H1 (cell line): ENCODE results near the gene CCDC82. TPM values are rescaled to one million over a fixed set of nuclear protein-coding genes. Genes with fewer than 3 reads are reported as not detected.

Source experiments
- CTCF ChIA-PET: fragments of 300-600 bp; sonication (Branson Sonifier 250); formaldehyde crosslinking; loops from one replicate; lab custom pipeline; 2021; ENCODE audit not compliant: partially characterized antibody; lab: Charles Lee
- POLR2A ChIA-PET: fragments of 300-600 bp; sonication (Branson Sonifier 250); formaldehyde crosslinking; loops from one replicate; lab custom pipeline; 2021; ENCODE audit warnings: inconsistent platforms; ENCODE audit not compliant: partially characterized antibody; lab: Charles Lee
- DNase-seq, 2 experiments: peaks; one replicate each; pipeline versions ENCODE4 v3.0.0 to v3.0.0-alpha.2; 2010 to 2022; ENCODE audit warnings: low spot score in 2 of 2, low read depth in 1 of 2, mixed read lengths in 1 of 2
- FAIRE-seq: peaks from 2 replicates; lab custom pipeline; 2011; peaks lifted over from hg19 to GRCh38; lab: Jason Lieb, UNC
- H2AFZ ChIP-seq: 2 replicates; pipeline ENCODE4 v1.8.1; 2012; ENCODE audit warnings: low read length, inconsistent platforms
- H2AK5ac ChIP-seq: 2 replicates; pipeline ENCODE4 v1.6.1; 2013; ENCODE audit warnings: low read depth, low read length
- H2BK120ac ChIP-seq: replicated peaks from 2 replicates; pipeline ENCODE3; 2013; ENCODE audit warnings: low read depth, low read length, inconsistent platforms
- H2BK12ac ChIP-seq: 2 replicates; pipeline ENCODE4 v1.6.1; 2013; ENCODE audit warnings: low read depth, low read length
- H2BK15ac ChIP-seq: 2 replicates; pipeline ENCODE4 v1.6.1; 2013; ENCODE audit warnings: low read length
- H2BK20ac ChIP-seq: 2 replicates; pipeline ENCODE4 v1.6.1; 2013; ENCODE audit warnings: low read length
- H2BK5ac ChIP-seq: 2 replicates; pipeline ENCODE4 v1.6.1; 2013; ENCODE audit warnings: low read depth, low read length
- H3K14ac ChIP-seq: 2 replicates; pipeline ENCODE4 v1.6.1; 2013; ENCODE audit warnings: inconsistent platforms; ENCODE audit not compliant: insufficient read length
- H3K18ac ChIP-seq: 2 replicates; pipeline ENCODE4 v1.6.1; 2013; ENCODE audit warnings: low read length; ENCODE audit errors: extremely low read depth
- H3K23ac ChIP-seq: 2 replicates; pipeline ENCODE4 v1.6.1; 2013; ENCODE audit warnings: inconsistent platforms; ENCODE audit not compliant: insufficient read length
- H3K23me2 ChIP-seq: 2 replicates; pipeline ENCODE4 v1.6.1; 2013; ENCODE audit warnings: low read depth, low read length
- H3K27ac ChIP-seq: 2 replicates; pipeline ENCODE4 v1.6.1; 2011; ENCODE audit warnings: low read depth, low read length, inconsistent platforms
- H3K27me3 ChIP-seq, 4 experiments: replicated peaks in 1 of 4; 1 replicate in 1 of 4; 2 replicates in 3 of 4; pipeline versions ENCODE4 v1.6.1 to v1.8.1; 2011 to 2013; ENCODE audit warnings: low read length in 3 of 4, mild to moderate bottlenecking in 3 of 4, inconsistent platforms in 2 of 4, mixed read lengths in 2 of 4, moderate library complexity in 1 of 4; ENCODE audit not compliant: control insufficient read depth in 3 of 4, insufficient read depth in 3 of 4; ENCODE audit errors: extremely low read depth in 1 of 4
- H3K36me3 ChIP-seq, 4 experiments: 2 replicates each; pipeline versions ENCODE4 v1.6.1 to v1.8.1; 2011 to 2013; ENCODE audit warnings: mild to moderate bottlenecking in 4 of 4, low read length in 3 of 4, moderate library complexity in 2 of 4, control low read depth in 1 of 4, inconsistent platforms in 1 of 4; ENCODE audit not compliant: insufficient read depth in 4 of 4, control insufficient read depth in 2 of 4
- H3K4ac ChIP-seq: replicated peaks from 2 replicates; pipeline ENCODE3; 2013; ENCODE audit warnings: low read length, low read depth, mixed read lengths, inconsistent platforms; ENCODE audit not compliant: insufficient read length
- H3K4me1 ChIP-seq, 4 experiments: replicated peaks in 1 of 4; 1 replicate in 1 of 4; 2 replicates in 3 of 4; pipeline versions ENCODE4 v1.6.1 to v1.8.1; 2011 to 2013; ENCODE audit warnings: low read length in 3 of 4, inconsistent platforms in 2 of 4, mixed read lengths in 1 of 4; ENCODE audit not compliant: insufficient read depth in 4 of 4, control insufficient read depth in 3 of 4
- H3K4me2 ChIP-seq, 2 experiments: 2 replicates each; pipeline versions ENCODE4 v1.6.1 to v1.8.1; 2011 to 2013; ENCODE audit warnings: low read depth in 2 of 2, low read length in 2 of 2, control low read depth in 1 of 2, inconsistent platforms in 1 of 2, mild to moderate bottlenecking in 1 of 2; ENCODE audit not compliant: insufficient read depth in 1 of 2
- H3K4me3 ChIP-seq, 4 experiments: fragments of 200-600, 300-600 bp in 1 of 4; sonication (generic), shearing (Covaris generic), sonication (Bioruptor Twin) in 1 of 4; 2 replicates each; pipeline versions ENCODE4 v1.5.1 to v1.8.1; 2011 to 2016; ENCODE audit warnings: low read length in 4 of 4, low read depth in 3 of 4, control low read depth in 2 of 4, inconsistent platforms in 2 of 4, mild to moderate bottlenecking in 2 of 4, mixed read lengths in 1 of 4, moderate library complexity in 1 of 4; ENCODE audit not compliant: insufficient read depth in 2 of 4; ENCODE audit errors: extremely low read depth in 1 of 4
- H3K56ac ChIP-seq: replicated peaks from 2 replicates; pipeline ENCODE3; 2013; ENCODE audit warnings: low read depth, mild to moderate bottlenecking, mixed read lengths, low read length, inconsistent platforms; ENCODE audit not compliant: insufficient read length
- H3K79me1 ChIP-seq: 2 replicates; pipeline ENCODE4 v1.6.1; 2013; ENCODE audit warnings: low read depth, low read length, control low read depth
- H3K79me2 ChIP-seq, 2 experiments: 2 replicates each; pipeline versions ENCODE4 v1.6.1 to v1.8.1; 2012 to 2013; ENCODE audit warnings: low read length in 2 of 2, mild to moderate bottlenecking in 2 of 2, inconsistent platforms in 1 of 2; ENCODE audit not compliant: insufficient read depth in 2 of 2, control insufficient read depth in 1 of 2
- H3K9ac ChIP-seq, 4 experiments: replicated peaks in 1 of 4; 1 replicate in 1 of 4; 2 replicates in 3 of 4; pipeline versions ENCODE4 v1.6.1 to v1.8.1; 2011 to 2013; ENCODE audit warnings: low read depth in 3 of 4, low read length in 3 of 4, control low read depth in 2 of 4, mild to moderate bottlenecking in 2 of 4, moderate library complexity in 2 of 4, inconsistent platforms in 1 of 4; ENCODE audit errors: extremely low read depth in 1 of 4
- H3K9me3 ChIP-seq, 2 experiments: 2 replicates each; pipeline versions ENCODE4 v1.6.1 to v1.8.1; 2012 to 2013; ENCODE audit warnings: mild to moderate bottlenecking in 2 of 2, moderate library complexity in 2 of 2, control low read depth in 1 of 2, inconsistent platforms in 1 of 2, low read depth in 1 of 2, low read length in 1 of 2, mixed read lengths in 1 of 2; ENCODE audit not compliant: insufficient read depth in 2 of 2
- H4K20me1 ChIP-seq, 2 experiments: replicated peaks in 1 of 2; 2 replicates each; pipeline versions ENCODE3 to v1.8.1; 2011 to 2013; ENCODE audit warnings: inconsistent platforms in 2 of 2, low read length in 2 of 2, mild to moderate bottlenecking in 1 of 2; ENCODE audit not compliant: insufficient read depth in 2 of 2, control insufficient read depth in 1 of 2
- H4K5ac ChIP-seq: 2 replicates; pipeline ENCODE4 v1.6.1; 2013; ENCODE audit warnings: low read length, low read depth, mixed read lengths, inconsistent platforms; ENCODE audit not compliant: insufficient read length
- H4K8ac ChIP-seq: 2 replicates; pipeline ENCODE4 v1.8.0; 2013; ENCODE audit warnings: mild to moderate bottlenecking, moderate library complexity, low read length, inconsistent platforms; ENCODE audit not compliant: insufficient read depth; ENCODE audit errors: extremely low read depth
- H4K91ac ChIP-seq: replicated peaks from 2 replicates; pipeline ENCODE3; 2013; ENCODE audit warnings: low read length, mixed read lengths, inconsistent platforms; ENCODE audit not compliant: insufficient read length
- ASH2L ChIP-seq: fragments of 200-600, 300-600 bp; sonication (generic); IDR thresholded peaks from one replicate; pipeline ENCODE4 v1.7.1; 2017; ENCODE audit warnings: low read length
- BACH1 ChIP-seq: IDR thresholded peaks from 2 replicates; pipeline ENCODE4 v1.6.1; 2012; ENCODE audit warnings: low read length, improper control_type of control experiment
- RFX5 ChIP-seq: IDR thresholded peaks from 2 replicates; pipeline ENCODE4 v1.6.1; 2011; ENCODE audit warnings: low read depth, low read length, improper control_type of control experiment, borderline replicate concordance
- SP1 ChIP-seq: IDR thresholded peaks from 2 replicates; pipeline ENCODE4 v1.6.1; 2011; ENCODE audit warnings: low read depth, low read length
- WGBS, 2 experiments: shearing (Covaris generic) in 1 of 2; methylation state at CpG; one replicate each; pipeline versions ENCODE4 v1.1.6 to v1.1.7; 2013 to 2015; ENCODE audit warnings: low lambda C conversion rate in 2 of 2, mixed read lengths in 2 of 2, inconsistent platforms in 1 of 2, low coverage in 1 of 2, missing lambda C conversion rate in 1 of 2; ENCODE audit not compliant: insufficient replicate concordance in 2 of 2, insufficient coverage in 1 of 2, insufficient read length in 1 of 2; ENCODE audit errors: extremely low coverage in 1 of 2, missing lambda C conversion rate in 1 of 2; 5-methylcytosine and 5-hydroxymethylcytosine counted together
- polyA plus RNA-seq, 7 experiments: library from polyadenylated mRNA; depleted of rRNA in 3 of 7; stranded (reverse) in 5 of 7; unstranded in 2 of 7; fragments of >200 nt in 5 of 7; fragments of 200-250 nt in 2 of 7; gene quantifications; 1 replicate in 5 of 7; 2 replicates in 1 of 7; 4 replicates in 1 of 7; pipeline versions ENCODE4 v1.2.1 to v1.2.3, GENCODE V29; 2011 to 2013; ENCODE audit warnings: missing spikeins in 2 of 7, mixed read lengths in 2 of 7
- total RNA-seq: library from RNA; stranded (reverse); fragmentation: NEBNext Ultra II Directional; extraction: Animal tissue kit (Norgen Biotek cat#: 25700); gene quantifications from 2 replicates; pipeline ENCODE4 v1.2.1, GENCODE V29; 2021

CCDC82 gene
- total and polyA plus RNA-seq, 2 of the 8 experiments (the other 6 are each of a cell fraction or from before 2014, with no cell fraction given): 6.0 to 15.2 TPM

DNA sequence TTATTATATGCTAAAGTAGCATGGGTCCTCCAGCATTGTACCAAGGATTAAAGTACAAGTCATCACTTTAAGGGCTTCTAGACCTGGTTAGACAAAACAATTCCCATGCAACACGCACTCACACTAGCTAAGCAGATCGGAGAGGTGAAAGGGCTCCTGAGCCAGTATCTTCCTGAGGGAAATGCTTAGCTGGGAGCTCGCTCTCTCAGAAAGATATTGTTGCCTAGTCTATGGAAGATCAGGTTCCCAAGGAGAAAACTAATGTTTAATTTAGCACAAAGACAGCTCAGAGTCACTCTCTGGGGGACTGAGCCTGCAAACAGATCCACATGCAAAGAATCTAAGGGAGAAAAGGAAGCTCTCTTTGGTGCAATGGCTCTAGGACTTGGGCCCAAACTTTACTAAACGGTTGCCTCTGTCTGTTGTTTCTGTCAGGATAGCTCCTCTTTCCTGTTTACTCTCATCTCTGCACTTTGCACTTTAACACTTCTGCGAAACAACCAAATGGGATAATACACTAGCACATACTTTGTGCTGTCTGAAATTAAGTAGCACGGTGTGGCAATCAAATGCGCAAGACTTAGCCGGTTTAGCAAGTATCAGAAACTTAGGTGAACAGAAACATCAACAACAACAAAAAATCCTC lies 57.5 kb downstream of the CCDC82 start:
- peak overlapping the region in 1 of 2 experiments; percentile 18; a peak in 2 of 4 replicates for H3K4me2 ChIP-seq
- peak overlapping the region; percentile 4 for H4K91ac ChIP-seq
- no peak overlapping the region for H4K8ac ChIP-seq
- H4K5ac ChIP-seq: no peak overlapping the region
- H3K27ac ChIP-seq: no peak overlapping the region
- no peak overlapping the region for H3K56ac ChIP-seq
- ChIA-PET CTCF (interaction anchor here (0.6 to 3.7 kb wide), 9 partner anchors 10 to 277 kb away, joined by 3 to 33 read pairs (median 4); partner anchors contain the start of gene MAML2), POLR2A (interaction anchor here (0.9 to 2.2 kb wide), 3 partner anchors 10 to 126 kb away, joined by 3 to 13 read pairs (median 4); partner anchors contain the start of gene MAML2)
- H2BK12ac ChIP-seq: no peak overlapping the region
- H3K4ac ChIP-seq: no peak overlapping the region
- peaks cover 0 to 29% of the 10 kb centered on the region in 2 experiments; a peak in 2 of 4 replicates for H3K79me2 ChIP-seq
- peaks cover 3 to 22% (median 17%) of the 10 kb centered on the region in 4 experiments; a peak in 5 of 7 replicates for H3K4me1 ChIP-seq
- no peak overlapping the region for H2AFZ ChIP-seq
- no peaks in the 10 kb centered on the region for H3K36me3 ChIP-seq
- H2BK120ac ChIP-seq: no peak overlapping the region
- DNase-seq (no peak), FAIRE-seq (no peak)
- H3K14ac ChIP-seq: no peak overlapping the region
- 67% methylated on average over 8 of the region's 8 CpGs; no CpG with 5 or more reads in 1 of the 2 experiments for WGBS, 2 experiments
- no peak overlapping the region for H3K4me3 ChIP-seq
- no peak overlapping the region for H2BK15ac ChIP-seq
- no peaks in the 10 kb centered on the region for H4K20me1 ChIP-seq
- no peaks in the 10 kb centered on the region for H3K23me2 ChIP-seq
- no peak overlapping the region for H2BK20ac ChIP-seq
- no peaks in the 10 kb centered on the region for H3K27me3 ChIP-seq
- no peak overlapping the region for H3K18ac ChIP-seq
- peak overlapping the region; percentile 20; the same call in 1 of the 2 replicates for H2BK5ac ChIP-seq
- H3K9me3 ChIP-seq: no peaks in the 10 kb centered on the region
- H3K9ac ChIP-seq: no peak overlapping the region
- no peak overlapping the region for H3K23ac ChIP-seq
- no peaks in the 10 kb centered on the region; the same call in 1 of the 2 replicates for H3K79me1 ChIP-seq
- no peak overlapping the region for H2AK5ac ChIP-seq
- no peak for TF ChIP-seq BACH1
- TF ChIP-seq RFX5: no peak
- TF ChIP-seq ASH2L: no peak
- no peak for TF ChIP-seq SP1
